K562 treated with DMSO at 1 percent for 24 hours (cell line): Measurements from ENCODE around the gene STEAP1. TPM values are rescaled to one million over a fixed set of nuclear protein-coding genes. Genes with fewer than 3 reads are reported as not detected.

Experiments used
- total RNA-seq: library from RNA; unstranded; fragments of 300-600 nt; gene quantifications from 2 replicates; pipeline ENCODE4 v1.2.3, GENCODE V29; 2022; ENCODE audit warnings: low read depth; ENCODE audit not compliant: insufficient read depth

STEAP1 gene
- 0.93 and 0.97 TPM in 2 replicates for total RNA-seq

DNA sequence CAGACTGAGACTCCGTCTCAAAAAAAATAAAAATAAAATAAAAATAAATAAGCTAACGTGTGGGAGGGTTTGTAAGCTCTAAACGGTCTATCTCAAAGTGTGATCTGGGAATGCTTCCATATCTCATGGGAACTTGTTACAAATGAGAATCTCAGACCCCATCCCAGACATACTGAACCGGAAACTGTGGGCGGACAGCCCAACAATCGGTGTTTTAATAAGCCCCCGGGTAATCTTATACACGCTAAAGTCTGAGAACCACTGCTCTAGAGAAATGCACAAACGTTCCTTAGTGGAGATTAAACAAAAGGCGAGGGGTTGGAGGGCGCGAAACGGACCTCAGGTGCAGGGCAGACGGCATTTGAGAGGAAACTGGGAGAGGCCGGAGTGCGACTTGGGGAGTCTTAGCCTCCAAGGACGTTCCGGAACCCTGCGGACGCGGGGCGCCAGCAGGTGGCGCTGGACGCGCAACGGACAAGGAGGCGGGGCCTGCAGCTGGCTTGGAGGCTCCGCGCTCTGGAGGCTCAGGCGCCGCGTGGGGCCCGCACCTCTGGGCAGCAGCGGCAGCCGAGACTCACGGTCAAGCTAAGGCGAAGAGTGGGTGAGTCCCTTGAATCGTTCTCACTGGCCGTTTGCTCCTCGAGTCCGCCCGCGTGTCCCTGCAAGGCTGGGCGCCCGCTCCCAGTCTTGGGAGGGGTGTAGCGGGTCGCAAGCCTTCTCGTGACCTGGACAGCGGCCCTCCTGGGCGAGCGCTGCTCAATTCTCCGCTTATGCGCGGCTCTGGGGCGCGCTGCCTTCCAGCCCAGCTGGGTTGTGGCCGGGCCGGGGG lies at the start of gene STEAP1:
Gene STEAP1 (plus strand): TSS at position 527 of the 829 bp plus-strand sequence. CDS start 5,320 bp downstream, outside the sequence.

DNA sequence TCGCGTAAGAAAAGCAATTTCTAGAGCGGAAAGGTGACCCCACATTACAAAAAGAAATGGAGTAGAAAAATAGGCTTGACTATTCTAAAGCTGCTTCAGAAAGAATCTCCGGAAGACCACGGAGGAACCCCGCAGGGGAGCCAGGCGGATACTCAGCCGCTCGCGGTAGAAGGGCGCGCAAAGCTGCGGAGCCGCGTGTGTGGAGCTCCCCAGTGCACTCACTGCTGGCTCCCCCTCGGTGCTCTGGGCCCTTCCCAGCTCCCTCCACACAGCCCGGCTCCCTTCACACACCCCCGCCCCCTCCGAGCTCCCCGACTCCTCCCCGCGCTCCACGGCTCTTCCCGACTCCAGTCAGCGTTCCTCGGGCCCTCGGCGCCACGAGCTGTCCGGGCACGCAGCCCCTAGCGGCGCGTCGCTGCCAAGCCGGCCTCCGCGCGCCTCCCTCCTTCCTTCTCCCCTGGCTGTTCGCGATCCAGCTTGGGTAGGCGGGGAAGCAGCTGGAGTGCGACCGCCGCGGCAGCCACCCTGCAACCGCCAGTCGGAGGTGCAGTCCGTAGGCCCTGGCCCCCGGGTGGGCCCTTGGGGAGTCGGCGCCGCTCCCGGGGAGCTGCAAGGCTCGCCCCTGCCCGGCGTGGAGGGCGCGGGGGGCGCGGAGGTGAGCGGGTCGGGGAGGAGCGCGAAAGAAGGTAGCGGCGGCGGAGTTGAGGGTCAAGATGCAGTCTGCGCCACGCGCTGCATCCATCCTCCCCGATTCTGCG lies 57.3 kb downstream of the STEAP1 start, which contains the start of gene STEAP2:
Gene STEAP2 (plus strand): TSS at position 350 of the 758 bp plus-strand sequence. CDS start 13,343 bp downstream, outside the sequence.

Other genes starting within 250 kb of the STEAP1 start
- not detected in 2 replicates for gene STEAP2, start 57.3 kb downstream of the STEAP1 start, total RNA-seq
- 0.32 and 2.0 TPM in 2 replicates for gene CFAP69, start 90.7 kb downstream of the STEAP1 start, total RNA-seq
- gene FAM237B, start 166.8 kb downstream of the STEAP1 start, total RNA-seq = not detected in 2 replicates
- gene GTPBP10, start 192.2 kb downstream of the STEAP1 start, total RNA-seq = 6.5 and 12.9 TPM in 2 replicates
- gene CLDN12, start 249.0 kb downstream of the STEAP1 start, total RNA-seq = 11.0 and 11.4 TPM in 2 replicates